Measurements from ENCODE around the gene PPP1R26.

GRCh38 chr9:135487281-135488012, 7.9 kb downstream of the PPP1R26 start:
- TF ChIP-seq POLR2A (IDR thresholded peaks at IDR 0.05) (no peak), CTCF (IDR thresholded peaks at IDR 0.05) (no peak), EP300 (IDR thresholded peaks at IDR 0.05) (no peak)

Data from tibial nerve (tissue), 4 donors.